Heart left ventricle (tissue), 16 donors: ENCODE results near the gene DDR2. TPM values are rescaled to one million over a fixed set of nuclear protein-coding genes. Genes with fewer than 3 reads are reported as not detected.
"Not testable (repeated sequence)": the region's sequence is repeated elsewhere in the genome, so short reads cannot be mapped to it uniquely, and the experiment has no call there.

Experiments used
- ATAC-seq, 4 donors: fragments of 200-7000 bp; cut with Tn5 transposase; one replicate each; pipeline ENCODE4 v1.9.1; 2020 to 2022; ENCODE audit warnings: moderate library complexity in 4 of 4, mild to moderate bottlenecking in 3 of 4, moderate number of reproducible peaks in 1 of 4
- DNase-seq, 5 donors: peaks; one replicate each; pipeline ENCODE4 v3.0.0-alpha.2; 2020
- H3K27ac ChIP-seq, 12 donors: fragments of 200-600 bp; sonication (generic) in 4 of 12; one replicate each; pipeline versions ENCODE4 v1.5.0 to v1.8.0; 2016 to 2022; ENCODE audit warnings: mild to moderate bottlenecking in 2 of 12
- H3K27me3 ChIP-seq, 9 donors: fragments of 200-600 bp; sonication (generic) in 2 of 9; one replicate each; pipeline versions ENCODE4 v1.5.1 to v1.8.0; 2016 to 2022; ENCODE audit warnings: mild to moderate bottlenecking in 3 of 9
- H3K36me3 ChIP-seq, 9 donors: fragments of 200-600 bp; sonication (generic) in 2 of 9; one replicate each; pipeline versions ENCODE4 v1.5.0 to v1.8.0; 2018 to 2022; ENCODE audit warnings: mild to moderate bottlenecking in 2 of 9
- H3K4me1 ChIP-seq, 12 donors: fragments of 200-600 bp; sonication (generic) in 4 of 12; one replicate each; pipeline versions ENCODE4 v1.5.0 to v1.8.0; 2016 to 2022; ENCODE audit warnings: mild to moderate bottlenecking in 3 of 12
- H3K4me3 ChIP-seq, 12 donors: fragments of 200-600 bp; sonication (generic) in 4 of 12; one replicate each; pipeline versions ENCODE4 v1.5.0 to v1.8.0; 2017 to 2022; ENCODE audit warnings: mild to moderate bottlenecking in 9 of 12, moderate library complexity in 4 of 12
- H3K9me3 ChIP-seq, 12 donors: fragments of 200-600 bp; sonication (generic) in 4 of 12; one replicate each; pipeline versions ENCODE4 v1.5.0 to v1.8.0; 2016 to 2022; ENCODE audit warnings: mild to moderate bottlenecking in 1 of 12
- CTCF ChIP-seq, 12 donors: fragments of 200-600 bp; sonication (generic) in 4 of 12; IDR thresholded peaks; one replicate each; pipeline versions ENCODE4 v1.5.0 to v1.8.0; 2018 to 2022; ENCODE audit warnings: antibody characterized with exemption in 12 of 12, mild to moderate bottlenecking in 5 of 12
- POLR2A ChIP-seq, 2 donors: fragments of 450-650 bp; IDR thresholded peaks; one replicate each; pipeline ENCODE4 v1.6.1; 2017; ENCODE audit warnings: antibody characterized with exemption in 2 of 2, mild to moderate bottlenecking in 2 of 2, moderate library complexity in 2 of 2
- WGBS, 4 donors: extraction: QIAGEN DNeasy Blood & Tissue Kit in 2 of 4; methylation state at CpG; one replicate each; pipeline versions ENCODE4 v1.1.5 to v1.1.7; 2013 to 2018; 5-methylcytosine and 5-hydroxymethylcytosine counted together
- intact Hi-C, 10 donors: fragments of 100-400 bp; cut with DNase I; formaldehyde crosslinking; loops; one replicate each; pipeline versions ENCODE4 v1.11.1 to v1.14.2; 2022
- polyA plus RNA-seq, 2 donors: library from polyadenylated mRNA; stranded (reverse); fragments of 200-250 nt; gene quantifications; one replicate each; pipeline ENCODE4 v1.2.3, GENCODE V29; 2013
- total RNA-seq, 9 donors: library from RNA; depleted of rRNA in 2 of 9; stranded (reverse); fragments of >200 nt in 2 of 9; fragmentation: NEBNext Ultra II Directional in 3 of 9; extraction: Animal tissue kit (Norgen Biotek cat#: 25700) in 3 of 9; gene quantifications; one replicate each; pipeline versions ENCODE4 v1.1.0 to v1.2.4, GENCODE V29; 2016 to 2023
- donor health status: ischemic (EF 13 %, LVEDD 7.1; RV severe dilation, severe dysfunction).
- donor health status: healthy with polysubstance abuse.
- donor health status: DM: no; HTN: yes; CAD: no.
- donor health status: DM: no; HTN: no; CAD: no.
- donor health status: ischemic (EF 25% LVEDD 6.9; RV normal size, moderate dysfunction).
- donor health status: ischemic (EF 25% LVEDD 5.7; RV mildly dilated, moderate dysfunction).
- donor health status: healthy.
- donor health status: DM: yes; HTN: yes; CAD: no.
- donor health status: ischemic (EF 35%, LVEDD 5.7; RV mildly dilated, moderate dysfunction).
- donor health status: nonischemic (EF 11% LVEDD 7.7; RV severe dilation, severe dysfunction).
- donor health status: DM: yes; HTN: yes; CAD: no.
- donor health status: PGD.
- donor health status: ischemic (EF 29% LVEDD 5.4; RV normal size, mild dysfunction).
- donor health status: nonischemic (EF 23%, LVEDD 6.1; RV moderate dilation, normal function).

Gene DDR2
- total and polyA plus RNA-seq, 11 donors = 5.0 to 55.3 (median 23.8) TPM

DNA sequence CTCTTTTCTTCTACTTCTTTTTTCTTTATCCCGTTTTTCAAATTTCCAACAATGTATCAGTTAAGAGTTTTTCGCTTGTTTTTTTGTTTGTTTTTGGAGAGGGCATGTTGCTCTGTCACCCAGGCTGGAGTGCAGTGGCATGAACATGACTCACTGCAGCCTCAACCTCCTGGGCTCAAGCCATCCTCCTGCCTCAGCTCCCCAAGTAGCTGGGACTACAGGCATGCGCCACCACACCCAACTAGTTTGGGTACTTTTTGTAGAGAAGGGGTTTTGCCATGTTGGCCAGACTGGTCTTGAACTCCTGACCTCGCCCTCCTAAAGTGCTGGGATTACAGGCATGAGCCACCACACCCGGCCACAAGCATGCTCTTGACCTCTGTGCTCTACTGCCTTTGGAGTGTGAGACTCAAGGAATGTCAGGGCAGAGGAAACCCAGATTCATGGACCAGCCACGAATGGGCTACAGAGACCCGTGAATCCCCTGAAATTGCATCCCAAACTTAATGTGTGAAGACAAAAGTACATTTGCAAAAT, 93.1 kb downstream of the DDR2 start:
- Histone ChIP-seq H3K4me1 (peaks cover 0 to 4% (median 0%) of the 10 kb centered on the region in 12 donors), H3K9me3 (no peaks in the 10 kb centered on the region), H3K27me3 (no peaks in the 10 kb centered on the region), H3K4me3 (no peak overlapping the region), H3K36me3 (peaks cover 0 to 4% (median 0%) of the 10 kb centered on the region in 9 donors), H3K27ac (peak overlapping the region in 1 of 12 donors; percentile 40)
- ATAC-seq (no peak), DNase-seq (no peak)
- no peak for TF ChIP-seq CTCF (IDR thresholded peaks at IDR 0.05)
- TF ChIP-seq POLR2A (IDR thresholded peaks at IDR 0.05) = no peak
- 77 to 85% (median 85%) methylated on average over 7 of the region's 7 CpGs for WGBS, 4 donors
- intact Hi-C loops = no loop called here

DNA sequence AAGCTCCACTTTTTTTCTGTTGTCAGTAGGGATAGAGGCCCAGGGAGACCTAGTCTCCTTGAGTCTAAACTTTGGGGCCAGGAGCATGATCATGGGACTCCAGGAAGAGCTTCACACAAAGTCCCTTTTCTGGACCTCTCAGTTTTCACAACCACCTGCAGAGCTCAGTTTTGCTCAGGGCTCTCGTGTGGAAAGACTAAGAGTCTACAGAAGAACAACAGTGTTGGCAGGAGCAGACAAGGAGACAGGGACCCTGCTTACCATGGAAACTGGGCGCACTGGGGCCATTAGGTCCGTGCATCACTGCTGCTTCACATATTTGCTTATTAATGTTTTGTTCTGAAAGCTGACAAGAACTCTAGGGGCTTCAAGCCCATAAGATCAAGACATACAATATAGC, 94.3 kb downstream of the DDR2 start:
- no peak for DNase-seq
- H3K27ac ChIP-seq = peak overlapping the region in 1 of 12 donors; percentile 40
- no peaks in the 10 kb centered on the region for H3K36me3 ChIP-seq

DNA sequence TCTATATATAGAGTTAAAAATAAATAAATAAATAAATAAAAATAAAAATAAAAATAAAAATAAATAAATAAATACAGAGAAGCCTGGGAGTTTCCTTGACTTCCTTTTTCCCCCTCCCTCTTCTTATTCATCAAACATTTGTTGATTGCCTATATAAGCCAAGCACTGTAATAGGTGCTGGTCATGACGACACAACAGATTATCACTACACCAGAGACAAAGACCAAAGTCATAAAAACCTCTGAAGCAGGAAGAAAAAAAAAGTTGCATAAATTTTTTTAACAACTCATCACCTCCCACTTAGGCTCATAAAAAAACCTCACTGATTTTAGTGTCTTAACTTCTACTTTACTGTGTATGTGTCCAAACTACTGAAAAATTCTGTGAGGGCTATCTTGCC, 95.2 kb downstream of the DDR2 start:
- H3K9me3 ChIP-seq = not testable (repeated sequence)

More for the DNA sequence above, 94.3 kb downstream of the DDR2 start:
- ATAC-seq = no peak
- Histone ChIP-seq H3K27me3 (no peaks in the 10 kb centered on the region), H3K4me1 (peaks cover 0 to 7% (median 0%) of the 10 kb centered on the region in 12 donors), H3K9me3 (no peaks in the 10 kb centered on the region), H3K4me3 (no peak overlapping the region)
- TF ChIP-seq CTCF (IDR thresholded peaks at IDR 0.05) = no peak
- TF ChIP-seq POLR2A (IDR thresholded peaks at IDR 0.05) = no peak
- intact Hi-C loops = no loop called here
- 85 to 90% (median 89%) methylated on average over 3 of the region's 3 CpGs for WGBS, 4 donors

DNA sequence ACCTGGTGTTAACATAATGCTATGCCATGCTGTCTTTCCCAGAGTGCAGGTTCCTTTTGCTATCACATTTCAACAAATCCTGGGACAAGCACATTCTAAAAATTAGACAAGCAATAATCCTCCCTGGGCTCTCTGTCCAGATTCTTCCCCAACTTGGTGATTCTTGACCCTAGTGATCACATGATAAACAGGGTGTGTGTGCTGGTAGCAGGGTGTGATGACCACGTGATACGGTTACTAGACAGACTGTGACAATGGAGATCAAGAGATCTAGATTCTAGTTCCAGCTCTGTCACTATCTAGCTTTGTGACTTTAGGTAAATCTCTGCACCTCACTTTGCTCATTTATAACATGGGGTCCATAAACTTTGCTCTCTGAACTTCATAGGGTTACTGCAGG, 96.3 kb downstream of the DDR2 start:
- no peaks in the 10 kb centered on the region for H3K36me3 ChIP-seq
- H3K4me1 ChIP-seq = peaks cover 0 to 22% (median 7%) of the 10 kb centered on the region in 12 donors
- no peak overlapping the region for H3K4me3 ChIP-seq
- TF ChIP-seq POLR2A (IDR thresholded peaks at IDR 0.05) (no peak), CTCF (IDR thresholded peaks at IDR 0.05) (no peak)
- DNase-seq = no peak
- H3K27ac ChIP-seq = peak overlapping the region in 1 of 12 donors; percentile 19
- no peaks in the 10 kb centered on the region for H3K27me3 ChIP-seq
- ATAC-seq = no peak
- 85 to 98% (median 89%) methylated on average over 2 of the region's 2 CpGs for WGBS, 4 donors
- intact Hi-C loops = no loop called here
- H3K9me3 ChIP-seq = no peaks in the 10 kb centered on the region

More for the DNA sequence above, 95.2 kb downstream of the DDR2 start:
- H3K27me3 ChIP-seq, H3K27ac ChIP-seq, H3K36me3 ChIP-seq, intact Hi-C loops, H3K4me3 ChIP-seq, DNase-seq, ATAC-seq: not testable (repeated sequence)
- H3K4me1 ChIP-seq = peaks cover 0 to 11% (median 0%) of the 10 kb centered on the region in 12 donors
- WGBS, 4 donors = 67 to 70% methylated on average over 1 of the region's 1 CpG; no CpG with 5 or more reads in 2 of the 4 donors

DNA sequence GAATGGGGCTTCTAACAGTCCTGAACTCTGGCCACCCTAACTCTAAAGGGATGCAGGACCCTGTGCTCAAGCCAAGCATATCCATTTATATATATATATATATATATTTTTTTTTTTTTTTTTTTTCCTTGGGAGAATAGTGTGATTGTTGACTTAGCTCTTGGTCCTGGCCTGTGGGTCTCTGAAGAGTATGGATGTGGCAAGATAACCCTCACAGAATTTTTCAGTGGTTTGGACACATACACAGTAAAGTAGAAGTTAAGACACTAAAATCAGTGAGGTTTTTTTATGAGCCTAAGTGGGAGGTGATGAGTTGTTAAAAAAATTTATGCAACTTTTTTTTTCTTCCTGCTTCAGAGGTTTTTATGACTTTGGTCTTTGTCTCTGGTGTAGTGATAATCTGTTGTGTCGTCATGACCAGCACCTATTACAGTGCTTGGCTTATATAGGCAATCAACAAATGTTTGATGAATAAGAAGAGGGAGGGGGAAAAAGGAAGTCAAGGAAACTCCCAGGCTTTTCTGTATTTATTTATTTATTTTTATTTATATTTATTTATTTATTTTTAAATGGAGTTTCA, 97.0 kb downstream of the DDR2 start:
- intact Hi-C loops, H3K9me3 ChIP-seq, H3K4me3 ChIP-seq, ATAC-seq, H3K27ac ChIP-seq, H3K27me3 ChIP-seq, DNase-seq, H3K36me3 ChIP-seq: not testable (repeated sequence)
- WGBS, 4 donors = 80 to 88% methylated on average over 1 of the region's 1 CpG; no CpG with 5 or more reads in 2 of the 4 donors
- peaks cover 0 to 23% (median 9%) of the 10 kb centered on the region in 12 donors for H3K4me1 ChIP-seq
